Mesendoderm (in vitro differentiated cells): ENCODE results near the gene EIF1AX. TPM values are rescaled to one million over a fixed set of nuclear protein-coding genes. Genes with fewer than 3 reads are reported as not detected.

Experiments used
- DNase-seq: peaks from one replicate; pipeline ENCODE4 v3.0.0; 2013
- H2AK5ac ChIP-seq: 2 replicates; pipeline ENCODE4 v1.6.1; 2013; ENCODE audit warnings: low read length, inconsistent platforms
- H2BK120ac ChIP-seq: 2 replicates; pipeline ENCODE4 v1.6.1; 2013; ENCODE audit warnings: low read depth, mild to moderate bottlenecking, low read length, moderate library complexity, mixed read lengths
- H2BK15ac ChIP-seq: replicated peaks from 2 replicates; pipeline ENCODE4 v1.6.1; 2013; ENCODE audit warnings: low read depth, mild to moderate bottlenecking, moderate library complexity
- H2BK5ac ChIP-seq: 2 replicates; pipeline ENCODE4 v1.6.1; 2013; ENCODE audit warnings: low read length, inconsistent platforms
- H3K18ac ChIP-seq: 2 replicates; pipeline ENCODE4 v1.6.1; 2013; ENCODE audit warnings: mild to moderate bottlenecking, low read length, mixed read lengths
- H3K23ac ChIP-seq: one replicate; pipeline ENCODE4 v1.6.1; 2013; ENCODE audit warnings: low read length
- H3K27ac ChIP-seq: 2 replicates; pipeline ENCODE4 v1.5.1; 2013; ENCODE audit warnings: low read depth, mild to moderate bottlenecking, inconsistent platforms, low read length, moderate library complexity
- H3K27me3 ChIP-seq: 2 replicates; pipeline ENCODE4 v1.6.1; 2013; ENCODE audit warnings: low read length, control low read depth, mild to moderate bottlenecking, inconsistent platforms; ENCODE audit not compliant: insufficient read depth, poor library complexity
- H3K36me3 ChIP-seq: 2 replicates; pipeline ENCODE4 v1.6.1; 2013; ENCODE audit warnings: low read length, inconsistent platforms; ENCODE audit not compliant: control insufficient read depth, insufficient read depth
- H3K4ac ChIP-seq: one replicate; pipeline ENCODE4 v1.6.1; 2013; ENCODE audit warnings: low read depth, mild to moderate bottlenecking, low read length, moderate library complexity
- H3K4me1 ChIP-seq: 2 replicates; pipeline ENCODE4 v1.6.1; 2013; ENCODE audit warnings: low read depth, low read length, inconsistent platforms; ENCODE audit not compliant: control insufficient read depth
- H3K4me2 ChIP-seq: 2 replicates; pipeline ENCODE4 v1.6.1; 2013; ENCODE audit warnings: low read length
- H3K4me3 ChIP-seq: 2 replicates; pipeline ENCODE4 v1.5.1; 2013; ENCODE audit warnings: mild to moderate bottlenecking, low read length
- H3K56ac ChIP-seq: one replicate; pipeline ENCODE4 v1.6.1; 2013; ENCODE audit warnings: low read length
- H3K79me1 ChIP-seq: 2 replicates; pipeline ENCODE4 v1.6.1; 2013; ENCODE audit warnings: low read length, inconsistent platforms
- H3K79me2 ChIP-seq: 2 replicates; pipeline ENCODE4 v1.6.1; 2013; ENCODE audit warnings: mild to moderate bottlenecking, low read length; ENCODE audit not compliant: control insufficient read depth, insufficient read depth
- H3K9ac ChIP-seq: 2 replicates; pipeline ENCODE4 v1.6.1; 2013; ENCODE audit warnings: low read length, inconsistent platforms
- H4K5ac ChIP-seq: one replicate; pipeline ENCODE4 v1.6.1; 2013; ENCODE audit warnings: low read length
- H4K8ac ChIP-seq: one replicate; pipeline ENCODE4 v1.6.1; 2013; ENCODE audit warnings: low read depth, mild to moderate bottlenecking, control low read depth, low read length, moderate library complexity
- WGBS: extraction: QIAGEN DNeasy Blood & Tissue Kit; methylation state at CpG from one replicate; pipeline ENCODE4 v1.1.7; 2013; ENCODE audit warnings: low lambda C conversion rate, missing lambda C conversion rate; ENCODE audit not compliant: insufficient coverage; ENCODE audit errors: extremely low coverage; 5-methylcytosine and 5-hydroxymethylcytosine counted together
- polyA plus RNA-seq, 2 experiments: library from polyadenylated mRNA; stranded (reverse); fragments of 200-250 nt; gene quantifications; one replicate each; pipeline ENCODE4 v1.2.3, GENCODE V29; 2013

EIF1AX gene
- polyA plus RNA-seq (2013, experiment 1 of 2) = 103 TPM
- polyA plus RNA-seq (2013, experiment 2 of 2) = 103 TPM

DNA sequence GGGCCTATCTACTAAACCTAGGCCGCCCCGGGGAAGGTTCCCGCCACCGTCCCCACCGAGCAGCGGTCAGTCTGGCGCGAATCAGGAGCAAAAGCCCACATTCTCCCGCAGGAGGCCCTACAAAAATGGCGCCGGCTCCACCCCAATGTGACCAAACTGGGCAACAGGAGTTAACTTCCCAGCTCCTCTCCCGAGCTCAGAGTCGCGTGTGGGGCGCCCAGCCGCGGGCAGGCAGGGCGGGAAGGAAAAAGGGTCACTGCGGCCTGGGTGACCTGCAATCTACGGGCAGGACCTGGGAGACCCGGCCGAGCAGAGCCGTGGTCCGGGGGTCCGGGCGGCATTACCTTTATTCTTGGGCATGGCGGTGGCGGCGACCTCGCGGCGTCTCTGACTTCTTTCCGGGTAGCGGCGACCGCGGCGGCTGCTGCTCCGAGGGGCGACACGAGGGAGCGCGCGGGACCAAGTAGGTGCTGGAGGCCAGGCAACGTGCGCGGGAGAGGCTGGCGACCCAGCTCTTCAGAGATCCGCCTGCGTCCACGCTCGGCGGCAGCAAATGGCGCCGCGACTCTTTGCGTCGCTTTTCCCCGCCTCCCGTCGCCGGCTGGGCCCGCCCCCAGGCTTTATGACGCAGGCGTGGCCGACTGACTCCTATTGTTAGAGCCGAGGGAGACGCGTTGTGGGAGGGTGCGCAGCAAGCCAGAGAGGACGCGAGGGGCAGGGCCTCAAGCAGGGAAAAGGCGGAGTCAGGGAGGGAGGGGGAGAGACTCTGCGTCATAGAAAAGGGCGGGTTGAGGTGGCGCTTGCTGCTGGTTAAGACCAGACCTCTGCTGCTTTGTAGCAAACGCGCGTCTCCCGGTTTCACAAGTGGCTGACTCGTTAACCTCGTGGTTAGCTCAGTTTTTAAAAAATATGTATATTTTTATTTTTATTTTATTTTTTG, at the start of gene EIF1AX:
TSS of gene EIF1AX (minus strand) at position 558 of the 940 bp plus-strand sequence. CDS start at position 360, 198 bp downstream.
- peak; percentile 98 for DNase-seq
- H4K5ac ChIP-seq = no peak within 1 kb of the TSS
- H3K9ac ChIP-seq = peak within 1 kb of the TSS; percentile 84
- no CpG with 5 or more reads among the region's 82 CpGs for WGBS
- no peak within 1 kb of the TSS for H4K8ac ChIP-seq
- H2BK15ac ChIP-seq = no peak within 1 kb of the TSS
- no peaks in the 10 kb centered on the region for H3K79me1 ChIP-seq
- peaks cover 31% of the 10 kb centered on the region for H3K79me2 ChIP-seq
- H3K18ac ChIP-seq = peak within 1 kb of the TSS; percentile 87
- H3K4me3 ChIP-seq = peak within 1 kb of the TSS; percentile 91
- H2BK120ac ChIP-seq = no peak within 1 kb of the TSS
- peaks cover under 1% of the 10 kb centered on the region for H3K36me3 ChIP-seq
- H2AK5ac ChIP-seq = no peak within 1 kb of the TSS
- peak within 1 kb of the TSS; percentile 27 for H3K4me2 ChIP-seq
- H3K56ac ChIP-seq = peak within 1 kb of the TSS; percentile 89
- H3K4ac ChIP-seq = no peak within 1 kb of the TSS
- H3K4me1 ChIP-seq = no peaks in the 10 kb centered on the region
- no peak within 1 kb of the TSS for H2BK5ac ChIP-seq
- H3K23ac ChIP-seq = no peak within 1 kb of the TSS
- no peak within 1 kb of the TSS for H3K27ac ChIP-seq
- no peaks in the 10 kb centered on the region for H3K27me3 ChIP-seq

GRCh38 chrX:20189171-20189570, 47.5 kb upstream of the EIF1AX start:
- Histone ChIP-seq H2BK5ac (no peak overlapping the region), H3K23ac (no peak overlapping the region), H3K36me3 (no peaks in the 10 kb centered on the region), H2BK15ac (no peak overlapping the region), H3K4me1 (no peaks in the 10 kb centered on the region), H3K27ac (no peak overlapping the region), H2BK120ac (no peak overlapping the region), H3K4me3 (no peak overlapping the region), H3K27me3 (no peaks in the 10 kb centered on the region), H3K79me2 (no peaks in the 10 kb centered on the region), H3K9ac (no peak overlapping the region), H2AK5ac (no peak overlapping the region), H3K4ac (no peak overlapping the region), H4K5ac (no peak overlapping the region), H3K18ac (no peak overlapping the region), H3K79me1 (no peaks in the 10 kb centered on the region), H3K56ac (no peak overlapping the region), H3K4me2 (no peak overlapping the region), H4K8ac (no peak overlapping the region)
- DNase-seq = no peak

GRCh38 chrX:20181598-20182329, 40.1 kb upstream of the EIF1AX start:
- no peak overlapping the region for H2BK120ac ChIP-seq
- no peak overlapping the region for H3K18ac ChIP-seq
- no peak overlapping the region for H3K4me3 ChIP-seq
- no peak for DNase-seq
- no peak overlapping the region for H3K4me2 ChIP-seq
- H3K56ac ChIP-seq = no peak overlapping the region
- H3K4me1 ChIP-seq = no peaks in the 10 kb centered on the region
- H4K5ac ChIP-seq = no peak overlapping the region
- no peaks in the 10 kb centered on the region for H3K27me3 ChIP-seq
- no peak overlapping the region for H2BK15ac ChIP-seq
- H3K79me2 ChIP-seq = no peaks in the 10 kb centered on the region
- no peak overlapping the region for H3K27ac ChIP-seq
- no CpG with 5 or more reads among the region's 3 CpGs for WGBS
- no peak overlapping the region for H4K8ac ChIP-seq
- H2AK5ac ChIP-seq = no peak overlapping the region
- H3K23ac ChIP-seq = no peak overlapping the region
- no peaks in the 10 kb centered on the region for H3K36me3 ChIP-seq
- H2BK5ac ChIP-seq = no peak overlapping the region
- H3K79me1 ChIP-seq = no peaks in the 10 kb centered on the region
- no peak overlapping the region for H3K9ac ChIP-seq
- H3K4ac ChIP-seq = no peak overlapping the region

- Histone ChIP-seq H3K27me3 (no peaks in the 10 kb centered on the region), H3K27ac (no peak overlapping the region), H3K9ac (no peak overlapping the region), H3K4me1 (no peaks in the 10 kb centered on the region), H3K79me1 (no peaks in the 10 kb centered on the region), H4K8ac (no peak overlapping the region), H2BK120ac (no peak overlapping the region), H3K4me3 (no peak overlapping the region), H3K56ac (no peak overlapping the region), H4K5ac (no peak overlapping the region), H3K23ac (no peak overlapping the region), H2BK5ac (no peak overlapping the region), H2AK5ac (no peak overlapping the region), H3K79me2 (no peaks in the 10 kb centered on the region), H3K4ac (no peak overlapping the region), H2BK15ac (no peak overlapping the region), H3K4me2 (no peak overlapping the region), H3K18ac (no peak overlapping the region), H3K36me3 (no peaks in the 10 kb centered on the region)
- no peak for DNase-seq
Observed at GRCh38 chrX:20177093-20177492, 35.5 kb upstream of the EIF1AX start.

GRCh38 chrX:20173856-20174255, 32.2 kb upstream of the EIF1AX start:
- H3K36me3 ChIP-seq = no peaks in the 10 kb centered on the region
- H3K4me3 ChIP-seq = no peak overlapping the region
- no CpG with 5 or more reads among the region's 2 CpGs for WGBS
- no peak overlapping the region for H3K27ac ChIP-seq
- H3K23ac ChIP-seq = no peak overlapping the region
- no peaks in the 10 kb centered on the region for H3K27me3 ChIP-seq
- no peaks in the 10 kb centered on the region for H3K79me2 ChIP-seq
- H3K56ac ChIP-seq = no peak overlapping the region
- no peak overlapping the region for H2AK5ac ChIP-seq
- H2BK5ac ChIP-seq = no peak overlapping the region
- no peak overlapping the region for H3K9ac ChIP-seq
- no peak overlapping the region for H2BK120ac ChIP-seq
- H3K4ac ChIP-seq = no peak overlapping the region
- DNase-seq = no peak
- no peak overlapping the region for H3K18ac ChIP-seq
- H4K8ac ChIP-seq = no peak overlapping the region
- H3K79me1 ChIP-seq = no peaks in the 10 kb centered on the region
- H4K5ac ChIP-seq = no peak overlapping the region
- H2BK15ac ChIP-seq = no peak overlapping the region
- no peak overlapping the region for H3K4me2 ChIP-seq
- H3K4me1 ChIP-seq = no peaks in the 10 kb centered on the region
